BJ (cell line): ENCODE data around the gene SMU1. TPM values are rescaled to one million over a fixed set of nuclear protein-coding genes. Genes with fewer than 3 reads are reported as not detected.
"Not testable (repeated sequence)": the region's sequence is repeated elsewhere in the genome, so short reads cannot be mapped to it uniquely, and the experiment has no call there.

Experiments used
- CTCF ChIA-PET: fragments of 350-600 bp; formaldehyde crosslinking; extraction: SDS; loops from one replicate; lab custom pipeline; 2021; ENCODE audit warnings: antibody characterized with exemption, inconsistent platforms; lab: Yijun Ruan, JAX
- POLR2A ChIA-PET: fragments of 300-600 bp; sonication (Branson Sonifier 250); formaldehyde crosslinking; extraction: SDS; loops from one replicate; lab custom pipeline; 2021; ENCODE audit warnings: antibody characterized with exemption; lab: Charles Lee
- DNase-seq: peaks from one replicate; pipeline ENCODE4 v3.0.0-alpha.2; 2011; ENCODE audit warnings: low read depth
- H3K27me3 ChIP-seq: 2 replicates; pipeline ENCODE4 v1.6.0; 2011; ENCODE audit warnings: low read length; ENCODE audit not compliant: control insufficient read depth, insufficient read depth
- H3K36me3 ChIP-seq: 2 replicates; pipeline ENCODE4 v1.5.1; 2011; ENCODE audit warnings: low read length; ENCODE audit not compliant: control insufficient read depth, insufficient read depth
- H3K4me3 ChIP-seq: 2 replicates; pipeline ENCODE4 v1.5.1; 2011; ENCODE audit warnings: low read depth, mild to moderate bottlenecking, control low read depth, low read length
- polyA plus RNA-seq: library from polyadenylated mRNA; depleted of rRNA; stranded (reverse); fragments of >200 nt; gene quantifications from 2 replicates; pipeline ENCODE4 v1.2.3, GENCODE V29; 2011; rRNA removed
- TF ChIP-seq, protein P1 (sequence below): IDR thresholded peaks from 2 replicates; pipeline ENCODE4 v1.5.1; 2011; ENCODE audit warnings: low read depth, mild to moderate bottlenecking, control low read depth, inconsistent platforms, low read length, moderate library complexity; ENCODE audit not compliant: insufficient read depth

SMU1 gene
- polyA plus RNA-seq, 1 experiment, result 9.9 TPM

DNA sequence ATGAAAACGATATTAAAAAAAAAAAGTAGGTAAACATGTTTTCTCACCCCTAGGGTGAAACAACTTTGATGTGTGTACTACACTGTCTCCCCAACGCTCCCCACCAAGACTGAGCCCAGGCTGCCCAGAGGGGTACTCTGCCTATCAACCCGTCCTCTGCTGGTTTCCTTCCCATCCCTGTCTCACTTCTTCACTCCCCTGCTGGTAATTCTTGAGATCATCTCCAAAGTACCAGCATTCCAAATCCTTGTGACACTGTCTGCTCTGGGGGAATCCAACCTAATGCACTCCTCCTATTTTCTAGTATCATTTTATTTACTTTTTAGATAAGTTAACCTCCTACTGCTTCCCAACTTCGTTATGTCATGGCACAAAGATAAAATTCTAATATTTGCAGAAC is 68.7 kb downstream of the SMU1 start:
- ChIA-PET POLR2A (interaction anchor here (0.6 kb wide), 1 partner anchor 39 kb away, joined by 3 read pairs; no protein-coding TSS in a partner anchor), CTCF (no interaction called here)
- Histone ChIP-seq H3K4me3 (no peak overlapping the region), H3K36me3 (no peaks in the 10 kb centered on the region), H3K27me3 (no peaks in the 10 kb centered on the region)
- DNase-seq, result no peak
- TF ChIP-seq, protein P1, sequence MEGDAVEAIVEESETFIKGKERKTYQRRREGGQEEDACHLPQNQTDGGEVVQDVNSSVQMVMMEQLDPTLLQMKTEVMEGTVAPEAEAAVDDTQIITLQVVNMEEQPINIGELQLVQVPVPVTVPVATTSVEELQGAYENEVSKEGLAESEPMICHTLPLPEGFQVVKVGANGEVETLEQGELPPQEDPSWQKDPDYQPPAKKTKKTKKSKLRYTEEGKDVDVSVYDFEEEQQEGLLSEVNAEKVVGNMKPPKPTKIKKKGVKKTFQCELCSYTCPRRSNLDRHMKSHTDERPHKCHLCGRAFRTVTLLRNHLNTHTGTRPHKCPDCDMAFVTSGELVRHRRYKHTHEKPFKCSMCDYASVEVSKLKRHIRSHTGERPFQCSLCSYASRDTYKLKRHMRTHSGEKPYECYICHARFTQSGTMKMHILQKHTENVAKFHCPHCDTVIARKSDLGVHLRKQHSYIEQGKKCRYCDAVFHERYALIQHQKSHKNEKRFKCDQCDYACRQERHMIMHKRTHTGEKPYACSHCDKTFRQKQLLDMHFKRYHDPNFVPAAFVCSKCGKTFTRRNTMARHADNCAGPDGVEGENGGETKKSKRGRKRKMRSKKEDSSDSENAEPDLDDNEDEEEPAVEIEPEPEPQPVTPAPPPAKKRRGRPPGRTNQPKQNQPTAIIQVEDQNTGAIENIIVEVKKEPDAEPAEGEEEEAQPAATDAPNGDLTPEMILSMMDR, result no peak

DNA sequence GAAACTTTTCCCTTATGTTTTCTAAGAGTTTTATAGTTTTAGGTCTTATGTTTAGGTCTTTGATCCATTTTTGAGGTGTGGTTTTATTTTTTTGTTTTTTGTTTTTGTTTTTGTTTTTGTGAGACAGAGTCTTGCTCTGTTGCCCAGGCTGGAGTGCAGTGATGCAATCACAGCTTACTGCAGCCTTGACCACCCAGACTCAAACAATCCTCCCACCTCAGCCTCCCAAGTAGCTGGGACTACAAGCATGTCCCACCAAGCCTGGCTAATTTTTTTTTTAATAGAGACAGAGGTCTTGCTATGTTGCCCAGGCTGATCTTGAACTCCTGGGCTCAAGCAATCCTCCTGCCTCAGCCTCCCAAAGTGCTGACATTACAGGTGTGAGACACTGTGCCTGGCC is 71.1 kb downstream of the SMU1 start:
- H3K4me3 ChIP-seq, CTCF ChIA-PET, DNase-seq, H3K27me3 ChIP-seq, POLR2A ChIA-PET, H3K36me3 ChIP-seq: not testable (repeated sequence)

DNA sequence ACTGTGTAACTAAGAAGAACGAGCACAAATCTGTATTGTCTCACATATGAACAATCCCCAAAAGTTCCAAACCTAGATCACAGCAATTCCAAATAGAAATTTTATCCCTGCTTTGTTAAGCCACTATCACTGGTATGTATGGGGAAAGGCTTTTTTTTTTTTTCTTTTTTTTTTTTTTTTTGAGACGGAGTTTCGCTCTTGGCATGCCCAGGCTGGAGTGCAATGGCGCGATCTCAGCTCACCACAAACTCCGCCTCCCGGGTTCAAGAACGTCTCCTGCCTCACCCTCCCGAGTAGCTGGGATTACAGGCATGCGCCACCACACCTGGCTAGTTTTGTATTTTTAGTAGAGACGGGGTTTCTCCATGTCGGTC is 75.8 kb downstream of the SMU1 start:
- POLR2A ChIA-PET, result interaction anchor here (0.5 to 0.6 kb wide), 3 partner anchors 184 to 487 kb away, joined by 3 to 15 read pairs (median 7); partner anchors contain the start of gene RIGI
- H3K27me3 ChIP-seq, DNase-seq, CTCF ChIA-PET, H3K36me3 ChIP-seq: not testable (repeated sequence)
- peak overlapping the region; percentile 82 for H3K4me3 ChIP-seq

DNA sequence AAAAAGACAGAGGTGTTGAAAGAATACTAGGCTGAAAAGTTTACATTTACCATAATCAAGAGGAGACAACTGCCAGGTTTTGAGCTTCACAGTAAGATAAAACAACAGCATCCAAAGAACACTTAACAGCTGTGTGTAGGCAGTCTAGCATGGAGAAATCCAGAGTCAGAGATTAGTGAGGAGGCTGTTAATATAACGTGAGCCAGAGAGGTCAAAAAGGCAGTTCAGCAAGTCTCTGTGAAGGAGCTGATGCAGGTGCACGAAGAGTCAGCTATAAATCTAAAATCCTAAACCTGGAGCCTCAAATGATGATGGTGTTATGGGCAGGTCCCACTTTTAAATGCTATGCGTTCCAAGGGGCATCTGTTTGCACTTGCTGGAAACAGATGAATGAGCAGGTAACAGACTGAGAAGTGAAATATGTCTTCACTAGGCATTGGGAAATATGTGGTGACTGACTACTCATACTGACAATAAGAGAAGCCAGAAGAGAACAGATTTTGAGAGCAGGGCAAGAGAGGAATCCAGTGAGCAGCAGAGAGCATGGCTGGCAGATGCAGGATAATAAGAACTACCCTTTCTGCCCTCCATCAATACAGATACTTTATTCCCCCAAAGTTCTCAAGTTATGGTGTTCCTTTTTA is 83.8 kb downstream of the SMU1 start:
- Histone ChIP-seq H3K36me3 (peaks cover 4% of the 10 kb centered on the region), H3K4me3 (no peak overlapping the region), H3K27me3 (no peaks in the 10 kb centered on the region)
- DNase-seq, result no peak
- ChIA-PET CTCF (interaction anchor here (0.8 kb wide), 1 partner anchor 443 kb away, joined by 3 read pairs; no protein-coding TSS in a partner anchor), POLR2A (no interaction called here)
- TF ChIP-seq, protein P1, result no peak

DNA sequence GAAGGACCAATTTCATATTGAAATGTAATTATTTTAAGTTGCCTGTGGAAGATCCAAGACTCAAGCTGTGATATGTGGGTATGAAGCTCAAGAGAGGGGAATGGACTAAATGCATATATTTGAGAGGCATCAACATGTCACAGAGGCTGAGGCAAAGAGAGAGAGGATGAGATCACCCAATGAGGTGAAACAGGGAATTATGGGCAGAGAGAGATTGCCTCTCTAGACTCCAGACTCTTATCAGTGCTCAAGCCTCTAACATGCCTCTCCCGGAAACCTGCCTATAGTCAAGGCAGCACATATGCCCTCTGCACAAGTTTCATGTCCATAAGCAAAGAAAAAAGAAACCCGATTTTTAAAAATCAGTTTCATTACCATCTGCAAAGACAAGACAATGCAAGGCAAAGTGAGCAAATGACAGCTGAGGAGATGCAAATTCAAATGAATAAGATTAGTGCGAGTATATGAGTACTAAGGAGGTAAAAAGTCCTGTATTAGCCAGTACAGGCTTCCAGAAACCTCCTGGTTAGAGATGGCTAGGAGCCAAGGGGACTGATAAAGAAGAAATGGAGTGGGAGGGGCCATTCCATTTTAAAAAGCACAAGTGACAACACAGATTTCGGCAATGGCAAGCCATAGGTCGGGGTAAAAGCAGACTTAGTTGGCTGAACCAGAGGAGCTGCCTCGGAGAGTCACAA is 84.4 kb downstream of the SMU1 start:
- TF ChIP-seq, protein P1, result no peak
- ChIA-PET POLR2A (no interaction called here), CTCF (interaction anchor here (0.8 kb wide), 1 partner anchor 442 kb away, joined by 3 read pairs; no protein-coding TSS in a partner anchor)
- H3K4me3 ChIP-seq, result no peak overlapping the region
- H3K36me3 ChIP-seq, result peaks cover 7% of the 10 kb centered on the region
- H3K27me3 ChIP-seq, result no peaks in the 10 kb centered on the region
- DNase-seq, result no peak

Other genes starting within 250 kb of the SMU1 start
- gene APTX, start 75.0 kb downstream of the SMU1 start, polyA plus RNA-seq, result 24.0 and 38.3 TPM in 2 replicates
- 49.7 and 108 TPM in 2 replicates for gene DNAJA1, start 51.4 kb downstream of the SMU1 start, polyA plus RNA-seq
- gene B4GALT1, start 90.7 kb upstream of the SMU1 start, polyA plus RNA-seq, result 82.0 and 85.6 TPM in 2 replicates
- gene SPINK4, start 163.5 kb upstream of the SMU1 start, polyA plus RNA-seq, result not detected in 2 replicates
- 17.7 and 21.2 TPM in 2 replicates for gene BAG1, start 188.0 kb upstream of the SMU1 start, polyA plus RNA-seq
- gene CHMP5, start 188.4 kb upstream of the SMU1 start, polyA plus RNA-seq, result 37.6 and 84.9 TPM in 2 replicates
- gene NFX1, start 213.8 kb upstream of the SMU1 start, polyA plus RNA-seq, result 31.2 and 32.2 TPM in 2 replicates